ENCODE data around the gene C14orf180. TPM values are rescaled to one million over a fixed set of nuclear protein-coding genes. Genes with fewer than 3 reads are reported as not detected.

The C14orf180 gene
- total and polyA plus RNA-seq, 2 of the 8 experiments (the other 6 are each of a cell fraction or from before 2014, with no cell fraction given) = not detected

DNA sequence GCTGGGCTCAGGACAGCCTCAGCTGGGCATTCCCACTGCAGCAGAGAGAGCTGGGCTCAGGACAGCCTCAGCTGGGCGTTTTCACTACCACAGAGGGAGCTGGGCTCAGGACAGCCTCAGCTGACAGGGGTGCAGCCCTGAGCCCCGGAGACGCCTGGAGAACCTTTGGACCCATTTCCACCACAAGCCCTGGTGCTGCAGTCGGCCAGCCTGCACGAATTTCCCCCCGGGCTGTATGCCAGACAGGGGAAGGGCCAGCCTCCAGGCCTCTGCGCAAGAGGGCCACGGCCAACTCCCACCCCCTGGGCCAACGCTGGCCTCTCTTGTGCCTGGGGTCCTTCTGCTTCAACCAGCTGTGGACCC lies 2.6 kb upstream of the C14orf180 start:
- H3K56ac ChIP-seq (replicated peaks; ENCODE audit: insufficient read length, low read depth, low read length) = no peak overlapping the region
- FAIRE-seq (no peak), DNase-seq (ENCODE audit: low read depth in 1 of 2, low spot score in 2 of 2) (no peak)
- 93% methylated on average over 7 of the region's 9 CpGs; no CpG with 5 or more reads in 1 of the 2 experiments for WGBS, 2 experiments (ENCODE audit: extremely low coverage in 1 of 2, insufficient coverage in 1 of 2, insufficient read length in 1 of 2, insufficient replicate concordance in 2 of 2, low coverage in 1 of 2, low lambda C conversion rate in 2 of 2, missing lambda C conversion rate in 1 of 2)
- no peak overlapping the region for H2BK120ac ChIP-seq (replicated peaks; ENCODE audit: low read depth, low read length)
- no peaks in the 10 kb centered on the region for H3K79me2 ChIP-seq (ENCODE audit: control insufficient read depth in 1 of 2, insufficient read depth in 2 of 2, low read length in 2 of 2)
- H2BK5ac ChIP-seq (ENCODE audit: low read depth, low read length) = no peak overlapping the region
- no peak overlapping the region for H2BK20ac ChIP-seq (ENCODE audit: low read length)
- no peak overlapping the region for H4K91ac ChIP-seq (replicated peaks; ENCODE audit: insufficient read length, low read length)
- H2BK12ac ChIP-seq (ENCODE audit: low read depth, low read length) = no peak overlapping the region
- no peak overlapping the region for H3K4ac ChIP-seq (replicated peaks; ENCODE audit: insufficient read length, low read depth, low read length)
- no peaks in the 10 kb centered on the region for H3K23me2 ChIP-seq (ENCODE audit: low read depth, low read length)
- H3K36me3 ChIP-seq (ENCODE audit: control insufficient read depth in 2 of 4, insufficient read depth in 4 of 4, low read length in 3 of 4) = no peaks in the 10 kb centered on the region
- H3K9me3 ChIP-seq (ENCODE audit: insufficient read depth in 2 of 2, low read depth in 1 of 2, low read length in 1 of 2) = no peaks in the 10 kb centered on the region
- H3K18ac ChIP-seq (ENCODE audit: extremely low read depth, low read length) = no peak overlapping the region
- no peaks in the 10 kb centered on the region for H3K79me1 ChIP-seq (ENCODE audit: low read depth, low read length)
- no peak overlapping the region for H2AFZ ChIP-seq (ENCODE audit: low read length)
- H3K4me3 ChIP-seq (ENCODE audit: extremely low read depth in 1 of 4, insufficient read depth in 2 of 4, low read depth in 3 of 4, low read length in 4 of 4) = no peak overlapping the region
- H3K4me1 ChIP-seq (replicated peaks in 1 of 4; ENCODE audit: control insufficient read depth in 3 of 4, insufficient read depth in 4 of 4, low read length in 3 of 4) = no peaks in the 10 kb centered on the region
- H2AK5ac ChIP-seq (ENCODE audit: low read depth, low read length) = no peak overlapping the region
- H3K4me2 ChIP-seq (ENCODE audit: insufficient read depth in 1 of 2, low read depth in 2 of 2, low read length in 2 of 2) = no peak overlapping the region
- ChIA-PET POLR2A (ENCODE audit: partially characterized antibody) (no interaction called here), CTCF (ENCODE audit: partially characterized antibody) (interaction anchor here (0.7 to 1.9 kb wide), 7 partner anchors 11 to 282 kb away, joined by 3 to 10 read pairs (median 4); no protein-coding TSS in a partner anchor)
- H3K23ac ChIP-seq (ENCODE audit: insufficient read length) = no peak overlapping the region
- H3K27me3 ChIP-seq (replicated peaks in 1 of 4; ENCODE audit: control insufficient read depth in 3 of 4, extremely low read depth in 1 of 4, insufficient read depth in 3 of 4, low read length in 3 of 4) = no peaks in the 10 kb centered on the region
- no peaks in the 10 kb centered on the region for H4K20me1 ChIP-seq (replicated peaks in 1 of 2; ENCODE audit: control insufficient read depth in 1 of 2, insufficient read depth in 2 of 2, low read length in 2 of 2)
- H2BK15ac ChIP-seq (ENCODE audit: low read length) = peak overlapping the region; percentile 29; the same call in 1 of the 2 replicates
- H3K9ac ChIP-seq (replicated peaks in 1 of 4; ENCODE audit: extremely low read depth in 1 of 4, low read depth in 3 of 4, low read length in 3 of 4) = no peak overlapping the region
- H3K27ac ChIP-seq (ENCODE audit: low read depth, low read length) = no peak overlapping the region
- no peak overlapping the region for H3K14ac ChIP-seq (ENCODE audit: insufficient read length)
- no peak overlapping the region for H4K5ac ChIP-seq (ENCODE audit: insufficient read length, low read depth, low read length)
- H4K8ac ChIP-seq (ENCODE audit: extremely low read depth, insufficient read depth, low read length) = no peak overlapping the region; the same call in 1 of the 2 replicates
- TF ChIP-seq CBX8 (IDR thresholded peaks at IDR 0.05; ENCODE audit: borderline replicate concordance, low read depth, low read length) (no peak), PHF8 (conservative IDR thresholded peaks at IDR 0.05; ENCODE audit: low read depth, low read length) (no peak), SP1 (IDR thresholded peaks at IDR 0.05; ENCODE audit: low read depth, low read length) (no peak), CEBPB (IDR thresholded peaks at IDR 0.05; ENCODE audit: low read depth, low read length) (no peak), RXRA (IDR thresholded peaks at IDR 0.05; ENCODE audit: insufficient read depth, low read depth, low read length) (no peak), BACH1 (IDR thresholded peaks at IDR 0.05; ENCODE audit: low read length) (no peak), SIX5 (IDR thresholded peaks at IDR 0.05; ENCODE audit: low read depth, low read length) (no peak), CREB1 (IDR thresholded peaks at IDR 0.05) (no peak), POLR2AphosphoS5 (IDR thresholded peaks at IDR 0.05; ENCODE audit: low read depth, low read length) (no peak), SIRT6 (IDR thresholded peaks at IDR 0.05; ENCODE audit: low read length) (no peak)
- TF ChIP-seq, protein P1, sequence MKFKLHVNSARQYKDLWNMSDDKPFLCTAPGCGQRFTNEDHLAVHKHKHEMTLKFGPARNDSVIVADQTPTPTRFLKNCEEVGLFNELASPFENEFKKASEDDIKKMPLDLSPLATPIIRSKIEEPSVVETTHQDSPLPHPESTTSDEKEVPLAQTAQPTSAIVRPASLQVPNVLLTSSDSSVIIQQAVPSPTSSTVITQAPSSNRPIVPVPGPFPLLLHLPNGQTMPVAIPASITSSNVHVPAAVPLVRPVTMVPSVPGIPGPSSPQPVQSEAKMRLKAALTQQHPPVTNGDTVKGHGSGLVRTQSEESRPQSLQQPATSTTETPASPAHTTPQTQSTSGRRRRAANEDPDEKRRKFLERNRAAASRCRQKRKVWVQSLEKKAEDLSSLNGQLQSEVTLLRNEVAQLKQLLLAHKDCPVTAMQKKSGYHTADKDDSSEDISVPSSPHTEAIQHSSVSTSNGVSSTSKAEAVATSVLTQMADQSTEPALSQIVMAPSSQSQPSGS (IDR thresholded peaks at IDR 0.05; ENCODE audit: low read length) = no peak
- TF ChIP-seq, protein P2, sequence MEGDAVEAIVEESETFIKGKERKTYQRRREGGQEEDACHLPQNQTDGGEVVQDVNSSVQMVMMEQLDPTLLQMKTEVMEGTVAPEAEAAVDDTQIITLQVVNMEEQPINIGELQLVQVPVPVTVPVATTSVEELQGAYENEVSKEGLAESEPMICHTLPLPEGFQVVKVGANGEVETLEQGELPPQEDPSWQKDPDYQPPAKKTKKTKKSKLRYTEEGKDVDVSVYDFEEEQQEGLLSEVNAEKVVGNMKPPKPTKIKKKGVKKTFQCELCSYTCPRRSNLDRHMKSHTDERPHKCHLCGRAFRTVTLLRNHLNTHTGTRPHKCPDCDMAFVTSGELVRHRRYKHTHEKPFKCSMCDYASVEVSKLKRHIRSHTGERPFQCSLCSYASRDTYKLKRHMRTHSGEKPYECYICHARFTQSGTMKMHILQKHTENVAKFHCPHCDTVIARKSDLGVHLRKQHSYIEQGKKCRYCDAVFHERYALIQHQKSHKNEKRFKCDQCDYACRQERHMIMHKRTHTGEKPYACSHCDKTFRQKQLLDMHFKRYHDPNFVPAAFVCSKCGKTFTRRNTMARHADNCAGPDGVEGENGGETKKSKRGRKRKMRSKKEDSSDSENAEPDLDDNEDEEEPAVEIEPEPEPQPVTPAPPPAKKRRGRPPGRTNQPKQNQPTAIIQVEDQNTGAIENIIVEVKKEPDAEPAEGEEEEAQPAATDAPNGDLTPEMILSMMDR (IDR thresholded peaks at IDR 0.05; ENCODE audit: control extremely low read depth in 1 of 3, insufficient read depth in 1 of 3, low read depth in 1 of 3, low read length in 3 of 3) = no peak
